ENCODE results near the gene CTAGE9. TPM values are rescaled to one million over a fixed set of nuclear protein-coding genes. Genes with fewer than 3 reads are reported as not detected.

Gene CTAGE9
- polyA plus RNA-seq, 3 donors = not detected

DNA sequence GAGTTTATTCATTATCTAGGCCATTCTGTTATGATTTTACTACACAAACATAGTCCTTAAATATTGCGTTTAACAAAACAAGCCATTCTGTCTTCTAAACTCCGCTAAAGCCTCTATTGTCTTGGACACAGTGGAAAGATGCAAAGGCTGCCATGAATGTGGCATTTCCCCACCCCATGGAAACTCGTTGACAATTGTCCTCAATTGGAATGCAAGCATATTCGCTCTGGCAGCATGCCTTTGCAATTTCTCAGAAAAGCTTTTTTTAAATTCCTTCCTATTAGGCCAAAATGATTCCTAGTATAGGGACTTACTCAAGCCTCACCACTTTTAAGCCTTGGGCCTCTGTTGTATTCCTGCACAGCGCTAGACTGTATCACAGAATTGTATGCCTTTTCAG lies 32.4 kb downstream of the CTAGE9 start:
- no peaks in the 10 kb centered on the region for H3K4me1 ChIP-seq (ENCODE audit: control insufficient read depth in 1 of 2, insufficient read depth in 2 of 2, low read length in 2 of 2)
- Mint-ChIP-seq H3K4me3 (no peak overlapping the region), H3K27ac (no peak overlapping the region), H3K4me1 (no peaks in the 10 kb centered on the region), H3K27me3 (ENCODE audit: low read depth in 3 of 3) (peaks cover 2 to 11% (median 4%) of the 10 kb centered on the region in 3 donors), H3K9me3 (peaks cover 0 to 8% (median 2%) of the 10 kb centered on the region in 7 donors), H3K36me3 (no peaks in the 10 kb centered on the region)
- no peak overlapping the region for H3K27ac ChIP-seq (ENCODE audit: low read depth in 1 of 2, low read length in 2 of 2)
- no peaks in the 10 kb centered on the region for H3K27me3 ChIP-seq (ENCODE audit: control insufficient read depth in 2 of 2, insufficient read depth in 2 of 2, low read length in 2 of 2)
- H3K9ac ChIP-seq (ENCODE audit: insufficient read depth, low read length, poor library complexity, severe bottlenecking) = no peak overlapping the region
- TF ChIP-seq, protein P1, sequence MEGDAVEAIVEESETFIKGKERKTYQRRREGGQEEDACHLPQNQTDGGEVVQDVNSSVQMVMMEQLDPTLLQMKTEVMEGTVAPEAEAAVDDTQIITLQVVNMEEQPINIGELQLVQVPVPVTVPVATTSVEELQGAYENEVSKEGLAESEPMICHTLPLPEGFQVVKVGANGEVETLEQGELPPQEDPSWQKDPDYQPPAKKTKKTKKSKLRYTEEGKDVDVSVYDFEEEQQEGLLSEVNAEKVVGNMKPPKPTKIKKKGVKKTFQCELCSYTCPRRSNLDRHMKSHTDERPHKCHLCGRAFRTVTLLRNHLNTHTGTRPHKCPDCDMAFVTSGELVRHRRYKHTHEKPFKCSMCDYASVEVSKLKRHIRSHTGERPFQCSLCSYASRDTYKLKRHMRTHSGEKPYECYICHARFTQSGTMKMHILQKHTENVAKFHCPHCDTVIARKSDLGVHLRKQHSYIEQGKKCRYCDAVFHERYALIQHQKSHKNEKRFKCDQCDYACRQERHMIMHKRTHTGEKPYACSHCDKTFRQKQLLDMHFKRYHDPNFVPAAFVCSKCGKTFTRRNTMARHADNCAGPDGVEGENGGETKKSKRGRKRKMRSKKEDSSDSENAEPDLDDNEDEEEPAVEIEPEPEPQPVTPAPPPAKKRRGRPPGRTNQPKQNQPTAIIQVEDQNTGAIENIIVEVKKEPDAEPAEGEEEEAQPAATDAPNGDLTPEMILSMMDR (IDR thresholded peaks at IDR 0.05) = no peak
- intact Hi-C loops (cut with micrococcal nuclease) = no loop called here
- H3K79me2 ChIP-seq (ENCODE audit: insufficient read depth, low read length) = no peaks in the 10 kb centered on the region
- no peak overlapping the region for H3K4me3 ChIP-seq (replicated peaks in 1 of 3; ENCODE audit: low read depth in 2 of 3, low read length in 3 of 3)
- DNase-seq = no peak
- H4K20me1 ChIP-seq (ENCODE audit: insufficient read depth, low read length) = no peaks in the 10 kb centered on the region
- no peaks in the 10 kb centered on the region for H3K36me3 ChIP-seq (replicated peaks in 1 of 2; ENCODE audit: control insufficient read depth in 1 of 2, insufficient read depth in 2 of 2, low read length in 2 of 2)
- H3K4me2 ChIP-seq (replicated peaks; ENCODE audit: extremely low read depth, low read length, poor library complexity, severe bottlenecking) = no peak overlapping the region
- H3K9me3 ChIP-seq (replicated peaks in 1 of 2; ENCODE audit: control insufficient read depth in 1 of 2, insufficient read depth in 1 of 2, low read length in 2 of 2) = no peaks in the 10 kb centered on the region
- 95% methylated on average over 4 of the region's 5 CpGs for WGBS (ENCODE audit: insufficient coverage)
- no peak overlapping the region for H2AFZ ChIP-seq (ENCODE audit: insufficient read depth, low read depth, low read length, poor library complexity, severe bottlenecking)

DNA sequence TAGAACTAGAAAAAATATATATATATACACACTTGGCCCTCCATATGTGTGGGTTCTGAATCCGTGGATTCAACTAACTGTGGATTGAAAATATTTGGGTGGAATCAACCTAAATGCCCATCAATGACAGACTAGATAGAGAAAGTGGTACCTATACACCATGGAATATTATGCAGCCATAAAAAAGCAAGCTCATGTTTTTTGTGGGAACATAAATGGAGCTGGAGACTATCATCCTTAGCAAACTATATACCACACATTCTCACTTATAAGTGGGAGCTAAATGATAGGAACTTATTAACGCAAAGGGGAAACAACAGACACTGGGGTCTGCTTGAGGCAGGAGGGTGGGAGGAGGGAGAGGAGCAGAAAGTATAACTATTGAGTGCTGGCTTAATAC lies 37.6 kb downstream of the CTAGE9 start:
- no peaks in the 10 kb centered on the region for H3K9me3 ChIP-seq (replicated peaks in 1 of 2; ENCODE audit: control insufficient read depth in 1 of 2, insufficient read depth in 1 of 2, low read length in 2 of 2)
- no peak overlapping the region for H3K4me2 ChIP-seq (replicated peaks; ENCODE audit: extremely low read depth, low read length, poor library complexity, severe bottlenecking)
- H3K27ac ChIP-seq (ENCODE audit: low read depth in 1 of 2, low read length in 2 of 2) = no peak overlapping the region
- Mint-ChIP-seq H3K27me3 (ENCODE audit: low read depth in 3 of 3) (peaks cover 1 to 5% (median 4%) of the 10 kb centered on the region in 3 donors), H3K4me1 (no peaks in the 10 kb centered on the region), H3K36me3 (no peaks in the 10 kb centered on the region), H3K4me3 (no peak overlapping the region), H3K9me3 (peaks cover 0 to 4% (median 0%) of the 10 kb centered on the region in 7 donors), H3K27ac (no peak overlapping the region)
- H4K20me1 ChIP-seq (ENCODE audit: insufficient read depth, low read length) = no peaks in the 10 kb centered on the region
- intact Hi-C loops (cut with micrococcal nuclease) = no loop called here
- H3K36me3 ChIP-seq (replicated peaks in 1 of 2; ENCODE audit: control insufficient read depth in 1 of 2, insufficient read depth in 2 of 2, low read length in 2 of 2) = no peaks in the 10 kb centered on the region
- TF ChIP-seq, protein P1 (IDR thresholded peaks at IDR 0.05) = no peak
- WGBS (ENCODE audit: insufficient coverage) = no CpG with 5 or more reads among the region's 2 CpGs
- H3K9ac ChIP-seq (ENCODE audit: insufficient read depth, low read length, poor library complexity, severe bottlenecking) = no peak overlapping the region
- H3K27me3 ChIP-seq (ENCODE audit: control insufficient read depth in 2 of 2, insufficient read depth in 2 of 2, low read length in 2 of 2) = no peaks in the 10 kb centered on the region
- H3K4me3 ChIP-seq (replicated peaks in 1 of 3; ENCODE audit: low read depth in 2 of 3, low read length in 3 of 3) = no peak overlapping the region
- no peak for DNase-seq
- no peaks in the 10 kb centered on the region for H3K79me2 ChIP-seq (ENCODE audit: insufficient read depth, low read length)
- H3K4me1 ChIP-seq (ENCODE audit: control insufficient read depth in 1 of 2, insufficient read depth in 2 of 2, low read length in 2 of 2) = no peaks in the 10 kb centered on the region
- no peak overlapping the region for H2AFZ ChIP-seq (ENCODE audit: insufficient read depth, low read depth, low read length, poor library complexity, severe bottlenecking)
